HG03045 (cell line): ENCODE measurements around the gene PGR.
"Not testable (repeated sequence)": the region's sequence is repeated elsewhere in the genome, so short reads cannot be mapped to it uniquely, and the experiment has no call there.

Experiments
- ATAC-seq: cut with Tn5 transposase; IDR thresholded peaks from one replicate; pipeline ENCODE4 v1.9.1; 2021; ENCODE audit warnings: mild to moderate bottlenecking, moderate library complexity; ENCODE audit not compliant: unreplicated experiment

PGR gene

DNA sequence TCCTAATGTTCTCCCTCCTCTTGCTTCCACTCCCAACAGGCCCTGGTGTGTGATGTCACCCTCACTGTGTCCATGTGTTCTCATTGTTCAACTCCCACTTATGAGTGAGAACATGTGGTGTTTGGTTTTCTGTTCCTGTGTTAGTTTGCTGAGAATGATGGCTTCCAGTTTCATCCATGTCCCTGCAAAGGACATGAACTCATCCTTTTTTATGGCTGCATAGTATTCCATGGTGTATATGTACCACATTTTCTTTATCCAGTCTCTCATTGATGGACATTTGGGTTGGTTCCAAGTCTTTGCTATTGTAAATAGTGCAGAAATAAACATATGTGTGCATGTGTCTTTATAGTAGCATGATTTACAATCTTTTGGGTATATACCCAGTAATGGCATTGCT is 115.9 kb downstream of the PGR start:
- ATAC-seq: not testable (repeated sequence)

GRCh38 chr11:101011881-101012280 is 117.7 kb downstream of the PGR start:
- ATAC-seq: no peak

- ATAC-seq: no peak
These were observed 118.7 kb downstream of the PGR start for GRCh38 chr11:101010899-101011298.

- no peak for ATAC-seq
These were observed 119.9 kb downstream of the PGR start for GRCh38 chr11:101009690-101010055.

DNA sequence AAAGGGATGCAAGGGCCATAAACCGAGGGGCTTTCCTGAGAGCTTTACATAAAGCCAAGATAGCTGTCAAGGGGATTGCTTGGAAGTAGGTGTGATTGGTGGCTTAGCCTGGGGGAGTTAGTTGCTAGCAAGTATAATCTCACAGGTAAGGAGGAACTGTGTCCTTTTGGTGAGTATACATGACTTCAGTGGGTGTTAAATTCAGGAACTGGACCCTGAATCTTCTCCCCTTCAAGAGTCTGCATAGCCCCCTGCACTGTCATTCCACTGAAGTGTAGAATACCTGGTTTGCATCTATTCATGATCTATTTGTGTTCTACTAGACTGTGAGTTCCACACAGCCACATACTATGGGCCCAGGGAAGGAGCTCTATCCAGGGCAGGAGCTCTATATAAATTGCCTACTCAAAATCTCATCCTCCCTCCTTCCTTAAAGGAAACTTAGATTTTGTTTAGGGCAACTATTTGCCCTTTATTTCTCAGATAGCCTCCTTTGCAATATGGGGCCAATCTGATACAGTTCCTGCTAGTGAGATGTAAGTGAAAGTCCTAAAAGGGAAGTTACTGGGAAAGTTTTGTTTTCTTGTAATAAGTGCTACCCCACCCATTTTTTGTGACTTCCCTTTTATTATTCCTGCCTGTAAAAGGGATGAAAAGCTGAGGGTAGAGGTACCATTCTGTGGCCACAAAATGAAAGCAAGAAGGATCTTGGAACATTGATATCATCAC is 120.5 kb downstream of the PGR start:
- no peak for ATAC-seq

DNA sequence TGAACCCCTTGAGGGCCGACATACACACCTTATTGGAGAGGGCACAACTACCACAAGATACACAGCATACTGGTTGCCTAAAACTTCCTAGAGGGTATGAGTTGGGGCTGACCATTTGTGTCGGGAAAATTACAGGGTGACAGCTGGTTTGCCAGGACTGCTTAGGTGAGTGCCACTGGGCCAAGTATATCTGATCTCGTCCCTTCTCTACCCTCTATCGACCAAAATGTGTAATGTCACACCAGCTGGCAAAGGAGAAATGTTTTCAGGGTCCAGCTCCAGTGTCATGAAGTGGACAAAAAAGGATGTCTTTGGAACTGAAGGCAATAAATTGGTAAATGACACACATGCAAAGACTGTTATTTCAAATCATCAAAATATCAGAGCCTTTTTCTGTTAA is 126.1 kb downstream of the PGR start:
- ATAC-seq: no peak

DNA sequence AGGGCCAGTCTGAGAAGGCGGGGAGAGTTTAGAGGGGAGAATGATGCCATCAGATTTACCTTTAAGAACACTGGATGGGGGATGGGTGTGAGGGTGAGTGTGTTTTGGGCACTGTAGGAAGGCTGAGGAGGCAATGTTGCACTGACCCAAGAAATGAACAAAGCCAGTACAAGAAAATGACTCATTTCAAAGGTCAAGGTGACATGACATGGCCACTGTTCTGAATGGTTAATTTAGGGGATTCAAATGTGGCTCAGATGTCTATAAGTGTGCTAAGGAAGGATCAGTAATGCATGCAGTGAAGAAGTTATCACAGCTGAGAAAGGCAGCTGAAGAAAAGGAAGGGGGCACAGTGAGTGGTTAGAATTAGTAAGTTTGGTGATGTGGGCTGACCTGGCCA is 129.9 kb downstream of the PGR start:
- no peak for ATAC-seq

DNA sequence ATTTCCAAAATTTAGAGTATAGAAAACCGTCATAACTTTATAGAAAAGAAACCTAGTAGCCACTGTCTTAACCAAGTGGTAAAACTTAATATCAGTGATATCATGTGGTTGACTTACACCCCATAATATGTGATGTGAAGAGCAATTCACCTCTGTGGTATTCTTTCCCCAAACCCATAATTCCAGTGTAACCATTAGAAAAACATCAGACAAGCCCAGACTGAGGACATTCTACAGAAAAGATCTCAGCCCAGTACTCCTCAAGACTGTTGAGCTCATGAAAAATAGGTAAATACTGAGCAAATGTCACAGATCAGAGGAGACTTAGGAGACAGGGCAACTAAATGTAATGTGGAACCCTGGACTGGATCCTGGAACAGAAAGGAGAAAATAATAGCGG is 134.6 kb downstream of the PGR start:
- ATAC-seq: no peak

DNA sequence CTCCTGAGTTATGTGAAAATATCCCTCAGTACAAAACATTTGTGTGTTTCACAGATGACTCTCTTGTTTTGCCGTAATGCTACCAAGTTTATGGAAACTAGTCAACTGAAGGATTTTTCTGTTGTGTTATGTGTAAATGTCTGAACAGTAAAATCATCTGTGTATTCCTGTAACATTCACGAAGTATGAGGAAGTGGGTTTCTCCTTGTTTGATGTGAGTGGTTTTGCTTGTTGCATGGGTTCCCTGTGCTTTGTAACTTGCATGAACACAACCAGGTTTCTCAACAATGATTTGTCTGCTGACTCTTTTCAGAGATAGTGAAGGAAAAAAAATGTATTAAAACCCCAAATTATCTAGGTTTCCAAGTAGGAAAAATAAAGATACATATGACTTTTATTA is 138.1 kb downstream of the PGR start:
- ATAC-seq: no peak

GRCh38 chr11:100990931-100991330 is 138.7 kb downstream of the PGR start:
- ATAC-seq: no peak

DNA sequence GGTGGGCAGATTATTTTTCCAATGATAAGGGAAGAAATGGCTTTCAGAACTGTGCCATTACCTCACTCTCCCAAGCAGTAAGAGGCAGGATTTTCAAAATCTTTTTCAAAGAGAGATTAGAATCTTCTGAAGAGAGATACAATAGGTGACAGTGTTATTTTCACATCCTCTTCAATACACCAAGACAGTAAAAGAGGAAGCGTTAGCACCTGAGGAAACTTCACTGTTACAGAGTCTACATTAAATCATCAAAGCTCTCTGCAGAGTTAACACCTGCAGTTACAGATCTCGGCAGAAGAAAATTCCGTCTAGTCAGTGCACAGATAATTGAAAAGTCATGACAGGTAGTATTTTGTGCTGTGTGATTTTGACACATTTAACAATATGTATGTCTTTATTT is 144.9 kb downstream of the PGR start:
- ATAC-seq: peak; percentile 72

- ATAC-seq: no peak
These were observed 148.3 kb downstream of the PGR start for GRCh38 chr11:100981196-100981824.

GRCh38 chr11:100980156-100980555 is 149.5 kb downstream of the PGR start:
- ATAC-seq: no peak
